ENCODE data around the gene PTPRQ.

Gene PTPRQ

DNA sequence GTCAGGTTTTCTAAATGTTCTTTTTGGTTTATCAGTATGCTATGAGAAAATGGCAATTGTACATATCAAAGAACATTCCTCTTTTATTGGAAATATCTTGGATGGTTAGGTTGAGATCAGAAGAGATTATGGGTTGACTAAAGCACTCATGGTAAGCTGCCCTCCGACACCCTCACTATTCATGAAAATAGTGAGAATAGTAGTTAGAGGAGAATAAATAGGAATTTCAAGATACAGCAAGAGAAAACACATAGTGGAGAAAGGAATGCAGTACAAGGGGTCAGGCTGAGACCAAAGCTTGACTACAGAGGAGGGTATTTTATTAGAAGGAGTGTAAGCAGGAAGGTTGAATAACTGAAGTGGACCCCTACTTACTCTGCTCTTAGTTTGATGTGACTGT, 112.5 kb downstream of the PTPRQ start:
- no peak for DNase-seq (ENCODE audit: low read depth)
- no peak overlapping the region for H3K4me3 ChIP-seq (ENCODE audit: low read length)
- TF ChIP-seq, protein P1, sequence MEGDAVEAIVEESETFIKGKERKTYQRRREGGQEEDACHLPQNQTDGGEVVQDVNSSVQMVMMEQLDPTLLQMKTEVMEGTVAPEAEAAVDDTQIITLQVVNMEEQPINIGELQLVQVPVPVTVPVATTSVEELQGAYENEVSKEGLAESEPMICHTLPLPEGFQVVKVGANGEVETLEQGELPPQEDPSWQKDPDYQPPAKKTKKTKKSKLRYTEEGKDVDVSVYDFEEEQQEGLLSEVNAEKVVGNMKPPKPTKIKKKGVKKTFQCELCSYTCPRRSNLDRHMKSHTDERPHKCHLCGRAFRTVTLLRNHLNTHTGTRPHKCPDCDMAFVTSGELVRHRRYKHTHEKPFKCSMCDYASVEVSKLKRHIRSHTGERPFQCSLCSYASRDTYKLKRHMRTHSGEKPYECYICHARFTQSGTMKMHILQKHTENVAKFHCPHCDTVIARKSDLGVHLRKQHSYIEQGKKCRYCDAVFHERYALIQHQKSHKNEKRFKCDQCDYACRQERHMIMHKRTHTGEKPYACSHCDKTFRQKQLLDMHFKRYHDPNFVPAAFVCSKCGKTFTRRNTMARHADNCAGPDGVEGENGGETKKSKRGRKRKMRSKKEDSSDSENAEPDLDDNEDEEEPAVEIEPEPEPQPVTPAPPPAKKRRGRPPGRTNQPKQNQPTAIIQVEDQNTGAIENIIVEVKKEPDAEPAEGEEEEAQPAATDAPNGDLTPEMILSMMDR (conservative IDR thresholded peaks at IDR 0.05; ENCODE audit: low read depth, low read length): no peak

DNA sequence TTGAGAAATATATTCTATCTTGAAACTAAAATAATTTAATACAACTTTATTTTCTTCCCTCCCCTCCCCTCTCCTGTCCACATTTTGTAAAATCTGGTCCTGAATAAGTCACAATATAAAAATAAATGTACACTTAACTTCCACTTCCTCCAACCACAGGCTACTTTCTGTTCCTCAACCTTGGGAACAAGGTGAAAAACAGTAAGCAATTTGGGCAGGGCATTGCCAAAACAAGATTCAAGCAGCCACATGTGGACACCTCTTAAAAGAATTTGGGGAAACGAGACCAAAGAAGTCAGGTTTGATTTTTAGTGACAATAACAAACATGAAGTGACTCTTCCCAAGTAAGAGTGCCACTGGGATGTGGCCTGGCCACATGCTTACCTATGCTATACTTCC, 115.7 kb downstream of the PTPRQ start:
- H3K4me3 ChIP-seq (ENCODE audit: low read length): no peak overlapping the region
- TF ChIP-seq, protein P1 (conservative IDR thresholded peaks at IDR 0.05; ENCODE audit: low read depth, low read length): no peak
- no peak for DNase-seq (ENCODE audit: low read depth)

DNA sequence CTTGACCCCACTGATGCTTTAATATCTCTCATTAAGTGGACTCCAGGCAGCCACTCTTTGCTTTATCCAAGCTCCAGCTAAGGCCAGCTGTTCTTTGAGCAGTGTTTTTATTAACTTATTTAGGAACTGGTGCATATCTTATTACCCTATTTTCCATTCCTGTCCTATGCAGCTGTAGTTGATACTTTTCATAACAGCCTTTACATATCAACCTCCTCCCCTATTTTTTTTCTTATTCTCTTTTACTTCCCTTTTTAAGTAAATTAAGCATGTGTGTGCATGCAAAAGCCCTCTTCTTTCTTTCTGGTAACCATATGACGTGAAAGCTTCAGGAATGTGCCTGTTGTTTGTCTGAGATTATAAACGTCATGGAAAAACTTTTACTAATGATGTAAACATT, 121.2 kb downstream of the PTPRQ start:
- DNase-seq (ENCODE audit: low read depth): no peak
- TF ChIP-seq, protein P1 (conservative IDR thresholded peaks at IDR 0.05; ENCODE audit: low read depth, low read length): no peak
- no peak overlapping the region for H3K4me3 ChIP-seq (ENCODE audit: low read length)

DNA sequence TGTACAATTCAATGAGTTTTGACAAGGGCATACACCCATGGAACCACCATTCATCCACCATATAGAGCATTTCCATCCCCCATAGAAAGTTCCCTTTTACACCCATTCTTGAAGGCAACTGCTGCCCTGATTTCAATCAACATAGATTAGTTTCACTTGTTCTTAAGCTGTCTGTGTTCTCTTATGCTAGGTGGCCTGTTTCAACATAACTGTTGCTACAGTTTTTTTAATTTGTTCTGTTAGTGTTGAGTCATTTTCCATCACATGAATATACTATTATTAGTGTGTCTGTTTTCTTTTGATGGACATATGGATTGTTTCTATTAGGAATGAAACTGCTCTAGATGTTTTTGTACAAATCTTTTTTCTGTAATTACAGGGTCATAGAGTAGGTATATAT, 123.4 kb downstream of the PTPRQ start:
- TF ChIP-seq, protein P1 (conservative IDR thresholded peaks at IDR 0.05; ENCODE audit: low read depth, low read length): no peak

DNA sequence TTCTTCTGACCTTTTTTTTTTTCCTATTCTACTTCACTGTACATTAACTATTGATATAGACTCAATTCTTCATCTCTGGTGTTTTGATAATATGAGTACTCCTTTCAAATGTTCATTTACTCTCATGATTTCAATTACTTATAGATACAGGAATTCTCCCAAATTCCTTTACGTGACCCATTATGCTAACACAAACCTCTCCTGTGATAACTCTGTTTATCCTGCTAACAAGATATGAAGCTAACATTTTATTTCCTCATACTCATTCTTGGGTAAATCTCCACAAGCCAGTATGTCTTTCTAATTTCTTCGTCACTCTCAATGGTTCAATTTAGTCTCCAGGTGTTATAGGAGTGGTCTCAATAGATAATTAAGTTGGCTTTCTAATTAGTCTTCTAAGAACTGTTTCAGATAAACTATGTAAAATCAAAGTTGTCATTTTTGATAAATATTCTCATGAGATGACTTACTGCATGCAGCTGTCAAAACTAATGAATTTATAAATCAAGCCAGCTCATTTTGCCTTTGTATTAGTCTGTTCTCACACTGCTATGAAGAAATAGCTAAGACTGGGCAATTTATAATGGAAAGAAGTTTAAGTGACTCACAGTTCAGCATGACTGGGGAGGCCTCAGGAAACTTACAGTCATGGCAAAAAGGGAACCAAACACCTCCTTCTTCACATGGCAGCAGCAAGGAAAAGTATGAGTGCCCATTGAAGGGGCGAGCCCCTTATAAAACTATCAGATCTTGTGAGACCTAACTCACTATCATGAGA, 132.8 kb downstream of the PTPRQ start:
- no peak for DNase-seq (ENCODE audit: low read depth)
- TF ChIP-seq, protein P1 (conservative IDR thresholded peaks at IDR 0.05; ENCODE audit: low read depth, low read length): no peak
- H3K4me3 ChIP-seq (ENCODE audit: low read length): no peak overlapping the region

More for the DNA sequence above, 123.4 kb downstream of the PTPRQ start:
- H3K4me3 ChIP-seq (ENCODE audit: low read length): no peak overlapping the region
- peak; percentile 82 for DNase-seq (ENCODE audit: low read depth)

DNA sequence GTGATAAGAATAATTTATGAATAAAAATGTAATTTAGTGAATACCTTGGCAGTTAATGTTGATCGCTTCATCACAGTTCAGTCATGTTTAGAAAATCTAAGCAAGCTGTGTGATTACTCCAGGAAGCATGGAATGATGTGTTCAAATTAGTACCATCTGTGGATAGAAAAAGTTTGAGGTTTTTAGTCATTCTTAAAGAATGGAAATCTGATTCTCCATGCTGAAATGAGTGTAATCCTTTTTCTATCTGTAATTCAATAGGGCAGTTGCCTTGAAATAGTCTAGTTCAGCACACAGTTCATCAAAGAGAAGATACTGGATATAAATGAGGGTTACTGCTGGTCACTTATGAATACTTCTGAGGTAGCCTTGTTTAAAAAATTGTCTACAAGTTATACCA, 136.2 kb downstream of the PTPRQ start:
- peak; percentile 52 for DNase-seq (ENCODE audit: low read depth)
- TF ChIP-seq, protein P1 (conservative IDR thresholded peaks at IDR 0.05; ENCODE audit: low read depth, low read length): no peak
- H3K4me3 ChIP-seq (ENCODE audit: low read length): no peak overlapping the region

DNA sequence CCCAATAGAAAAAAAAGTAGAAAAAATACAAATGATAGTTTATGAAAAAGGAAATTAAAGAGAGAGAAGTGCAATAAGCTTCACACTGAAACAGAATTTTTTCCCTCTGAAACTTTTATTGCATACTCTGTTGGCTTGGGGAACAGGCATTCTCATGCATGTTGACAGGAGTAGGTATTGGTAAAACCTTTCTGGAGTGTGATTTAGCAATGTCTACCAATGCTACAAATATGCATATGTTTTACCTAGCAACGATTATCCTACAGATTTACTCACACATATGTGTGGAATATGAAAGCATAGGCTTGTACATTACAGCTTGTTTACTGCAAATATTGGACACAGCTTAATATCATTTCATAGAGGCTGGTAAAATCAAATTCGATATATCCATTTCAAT, 137.7 kb downstream of the PTPRQ start:
- no peak overlapping the region for H3K4me3 ChIP-seq (ENCODE audit: low read length)
- TF ChIP-seq, protein P1 (conservative IDR thresholded peaks at IDR 0.05; ENCODE audit: low read depth, low read length): no peak
- DNase-seq (ENCODE audit: low read depth): no peak

Data from retinal pigment epithelial cell (primary cell).